Measurements from ENCODE around the gene LRG1.

LRG1 gene

DNA sequence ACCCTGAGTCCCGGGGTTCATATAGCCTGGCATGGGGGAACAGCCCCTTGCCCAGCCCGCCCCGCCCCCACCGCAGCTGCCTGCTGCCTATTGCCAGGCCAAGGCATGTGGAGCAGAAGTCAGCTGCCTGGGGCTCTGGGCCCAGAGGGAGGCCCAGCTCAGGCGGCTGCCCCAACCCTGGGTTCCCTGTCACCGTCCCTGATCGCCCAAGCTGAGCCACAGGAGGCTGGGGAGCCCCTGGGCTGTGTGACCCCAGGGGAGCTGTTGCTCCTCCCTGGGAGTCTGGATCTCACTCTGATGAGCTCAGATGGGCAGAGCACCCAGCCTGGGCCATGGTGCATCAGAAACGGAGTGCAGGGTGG, 22.9 kb downstream of the LRG1 start (continued):
- TF ChIP-seq POU6F1 (CRISPR knock-in tag; IDR thresholded peaks at IDR 0.05; ENCODE audit: borderline replicate concordance, low read depth): no peak
- TF ChIP-seq GLIS3 (CRISPR knock-in tag; IDR thresholded peaks at IDR 0.05): no peak
- no peak for TF ChIP-seq ISL1 (CRISPR knock-in tag; IDR thresholded peaks at IDR 0.05)
- TF ChIP-seq ZFP3 (CRISPR knock-in tag; IDR thresholded peaks at IDR 0.05): no peak
- TF ChIP-seq OSR1 (CRISPR knock-in tag; IDR thresholded peaks at IDR 0.05): no peak
- no peak for TF ChIP-seq RARB (CRISPR knock-in tag; IDR thresholded peaks at IDR 0.05)
- TF ChIP-seq CREB5 (CRISPR knock-in tag; IDR thresholded peaks at IDR 0.05; ENCODE audit: low read depth): no peak

DNA sequence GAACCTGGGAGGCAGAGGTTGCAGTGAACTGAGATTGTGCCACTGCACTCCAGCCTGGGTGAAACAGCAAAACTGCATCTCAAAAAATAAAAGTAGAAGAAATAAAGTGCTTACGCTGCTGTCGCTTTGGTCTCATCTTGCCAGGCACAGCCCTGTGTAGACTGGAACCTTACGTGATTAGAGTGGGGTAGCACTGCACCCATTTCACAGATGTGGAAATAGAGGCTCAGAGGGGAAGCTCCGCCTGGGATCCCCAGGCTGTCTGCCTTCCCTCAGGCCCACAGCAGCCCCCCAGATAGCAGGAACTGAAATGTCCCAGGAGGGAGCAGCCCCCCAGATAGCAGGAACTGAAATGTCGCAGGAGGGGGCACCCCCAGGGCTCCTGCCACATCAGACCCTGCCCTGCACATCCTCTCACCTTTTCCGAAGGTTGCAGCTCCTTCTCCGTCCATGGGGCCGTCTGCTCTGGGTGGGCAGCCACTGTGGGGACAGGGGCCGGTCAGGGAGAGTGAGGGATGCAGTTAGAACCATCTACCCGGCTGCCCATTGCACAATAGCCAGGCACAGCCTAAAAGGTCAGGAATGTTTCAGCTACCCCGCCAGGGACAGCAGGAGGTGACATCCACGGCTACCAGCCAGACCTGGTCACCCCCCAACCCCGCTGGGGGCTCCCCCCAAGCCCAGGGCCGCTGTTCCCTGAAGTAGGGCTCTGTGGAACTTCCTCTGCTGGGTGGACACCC, 23.5 kb downstream of the LRG1 start:
- ATAC-seq: no peak
- no peak for TF ChIP-seq CSRNP3 (CRISPR knock-in tag; IDR thresholded peaks at IDR 0.05)
- no peak for TF ChIP-seq SNAI2 (CRISPR knock-in tag; IDR thresholded peaks at IDR 0.05)
- TF ChIP-seq POU6F1 (CRISPR knock-in tag; IDR thresholded peaks at IDR 0.05; ENCODE audit: borderline replicate concordance, low read depth): no peak
- TF ChIP-seq ARNTL (CRISPR knock-in tag; IDR thresholded peaks at IDR 0.05; ENCODE audit: borderline replicate concordance, low read depth): no peak
- TF ChIP-seq, protein P1, sequence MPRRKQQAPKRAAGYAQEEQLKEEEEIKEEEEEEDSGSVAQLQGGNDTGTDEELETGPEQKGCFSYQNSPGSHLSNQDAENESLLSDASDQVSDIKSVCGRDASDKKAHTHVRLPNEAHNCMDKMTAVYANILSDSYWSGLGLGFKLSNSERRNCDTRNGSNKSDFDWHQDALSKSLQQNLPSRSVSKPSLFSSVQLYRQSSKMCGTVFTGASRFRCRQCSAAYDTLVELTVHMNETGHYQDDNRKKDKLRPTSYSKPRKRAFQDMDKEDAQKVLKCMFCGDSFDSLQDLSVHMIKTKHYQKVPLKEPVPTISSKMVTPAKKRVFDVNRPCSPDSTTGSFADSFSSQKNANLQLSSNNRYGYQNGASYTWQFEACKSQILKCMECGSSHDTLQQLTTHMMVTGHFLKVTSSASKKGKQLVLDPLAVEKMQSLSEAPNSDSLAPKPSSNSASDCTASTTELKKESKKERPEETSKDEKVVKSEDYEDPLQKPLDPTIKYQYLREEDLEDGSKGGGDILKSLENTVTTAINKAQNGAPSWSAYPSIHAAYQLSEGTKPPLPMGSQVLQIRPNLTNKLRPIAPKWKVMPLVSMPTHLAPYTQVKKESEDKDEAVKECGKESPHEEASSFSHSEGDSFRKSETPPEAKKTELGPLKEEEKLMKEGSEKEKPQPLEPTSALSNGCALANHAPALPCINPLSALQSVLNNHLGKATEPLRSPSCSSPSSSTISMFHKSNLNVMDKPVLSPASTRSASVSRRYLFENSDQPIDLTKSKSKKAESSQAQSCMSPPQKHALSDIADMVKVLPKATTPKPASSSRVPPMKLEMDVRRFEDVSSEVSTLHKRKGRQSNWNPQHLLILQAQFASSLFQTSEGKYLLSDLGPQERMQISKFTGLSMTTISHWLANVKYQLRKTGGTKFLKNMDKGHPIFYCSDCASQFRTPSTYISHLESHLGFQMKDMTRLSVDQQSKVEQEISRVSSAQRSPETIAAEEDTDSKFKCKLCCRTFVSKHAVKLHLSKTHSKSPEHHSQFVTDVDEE (CRISPR knock-in tag; IDR thresholded peaks at IDR 0.05): no peak
- TF ChIP-seq ESRRG (CRISPR knock-in tag; IDR thresholded peaks at IDR 0.05): no peak
- no peak for TF ChIP-seq CREB5 (CRISPR knock-in tag; IDR thresholded peaks at IDR 0.05; ENCODE audit: low read depth)
- no peak for TF ChIP-seq PATZ1 (CRISPR knock-in tag; IDR thresholded peaks at IDR 0.05; ENCODE audit: borderline replicate concordance)
- TF ChIP-seq TOX (CRISPR knock-in tag; IDR thresholded peaks at IDR 0.05; ENCODE audit: borderline replicate concordance): no peak
- TF ChIP-seq TCF4 (CRISPR knock-in tag; IDR thresholded peaks at IDR 0.05; ENCODE audit: borderline replicate concordance): no peak
- no peak for TF ChIP-seq RARB (CRISPR knock-in tag; IDR thresholded peaks at IDR 0.05)
- no peak for TF ChIP-seq CSDC2 (CRISPR knock-in tag; IDR thresholded peaks at IDR 0.05)

- no peak for ATAC-seq
- TF ChIP-seq ZNF70 (CRISPR knock-in tag; IDR thresholded peaks at IDR 0.05) (no peak), ISL1 (CRISPR knock-in tag; IDR thresholded peaks at IDR 0.05) (no peak), RARB (CRISPR knock-in tag; IDR thresholded peaks at IDR 0.05) (no peak), TOX (CRISPR knock-in tag; IDR thresholded peaks at IDR 0.05; ENCODE audit: borderline replicate concordance) (no peak), ARNTL (CRISPR knock-in tag; IDR thresholded peaks at IDR 0.05; ENCODE audit: borderline replicate concordance, low read depth) (no peak), ESRRG (CRISPR knock-in tag; IDR thresholded peaks at IDR 0.05) (no peak), TCF4 (CRISPR knock-in tag; IDR thresholded peaks at IDR 0.05; ENCODE audit: borderline replicate concordance) (no peak), SNAI2 (CRISPR knock-in tag; IDR thresholded peaks at IDR 0.05) (no peak), POU6F1 (CRISPR knock-in tag; IDR thresholded peaks at IDR 0.05; ENCODE audit: borderline replicate concordance, low read depth) (no peak), CREB5 (CRISPR knock-in tag; IDR thresholded peaks at IDR 0.05; ENCODE audit: low read depth) (no peak), ZC3H10 (CRISPR knock-in tag; IDR thresholded peaks at IDR 0.05) (no peak)
Observed at GRCh38 chr19:4515732-4516131, 24.1 kb downstream of the LRG1 start.
